IgD-negative memory B cell (primary cell): ENCODE data around the gene POU2F1. TPM values are rescaled to one million over a fixed set of nuclear protein-coding genes. Genes with fewer than 3 reads are reported as not detected.
A peak's percentile ranks its signal among the peaks of the same experiment; 100 is the strongest.

Experiments
- H3K27ac Mint-ChIP-seq, 3 donors: one replicate each; pipeline ENCODE4 v1.8.0; 2020 to 2022; ENCODE audit warnings: mild to moderate bottlenecking in 3 of 3, mixed read lengths in 3 of 3, moderate library complexity in 1 of 3
- H3K27me3 Mint-ChIP-seq: one replicate; pipeline ENCODE4 v1.8.0; 2021; ENCODE audit warnings: mixed read lengths
- H3K36me3 Mint-ChIP-seq: one replicate; pipeline ENCODE4 v1.8.0; 2020; ENCODE audit warnings: mild to moderate bottlenecking, mixed read lengths
- H3K4me1 Mint-ChIP-seq, 3 donors: one replicate each; pipeline ENCODE4 v1.8.0; 2020 to 2022; ENCODE audit warnings: mixed read lengths in 3 of 3, mild to moderate bottlenecking in 1 of 3
- H3K4me3 Mint-ChIP-seq, 4 donors: one replicate each; pipeline ENCODE4 v1.8.0; 2020 to 2022; ENCODE audit warnings: mild to moderate bottlenecking in 4 of 4, mixed read lengths in 4 of 4, moderate library complexity in 3 of 4
- H3K9me3 Mint-ChIP-seq, 3 donors: one replicate each; pipeline ENCODE4 v1.8.0; 2020 to 2021; ENCODE audit warnings: mixed read lengths in 3 of 3, mild to moderate bottlenecking in 1 of 3
- polyA plus RNA-seq: library from polyadenylated mRNA; unstranded; fragments of 300-500 nt; fragmentation: Illumina TruSeq; gene quantifications from one replicate; pipeline ENCODE4 v1.2.3, GENCODE V29; 2021

Gene POU2F1
- polyA plus RNA-seq, 1 donor from 2014 or later = 20.4 TPM

- Mint-ChIP-seq H3K36me3 (no peaks in the 10 kb centered on the region), H3K27me3 (no peaks in the 10 kb centered on the region), H3K27ac (no peak overlapping the region), H3K4me3 (peak overlapping the region in 2 of 4 donors; percentile 73 to 74), H3K4me1 (peaks cover 3 to 9% (median 6%) of the 10 kb centered on the region in 3 donors), H3K9me3 (peaks cover 0 to 2% (median 0%) of the 10 kb centered on the region in 3 donors)
Observed at GRCh38 chr1:167453123-167453522, 232.4 kb downstream of the POU2F1 start.

GRCh38 chr1:167454304-167454893 is 233.7 kb downstream of the POU2F1 start:
- peak overlapping the region in 1 of 3 donors; percentile 70 for H3K27ac Mint-ChIP-seq
- peaks cover 0 to 2% (median 0%) of the 10 kb centered on the region in 3 donors for H3K9me3 Mint-ChIP-seq
- H3K4me1 Mint-ChIP-seq = peaks cover 3 to 9% (median 5%) of the 10 kb centered on the region in 3 donors
- no peaks in the 10 kb centered on the region for H3K27me3 Mint-ChIP-seq
- peak overlapping the region; percentile 78 to 86 (median 81) for H3K4me3 Mint-ChIP-seq
- H3K36me3 Mint-ChIP-seq = no peaks in the 10 kb centered on the region

- H3K4me1 Mint-ChIP-seq = peaks cover 3 to 9% (median 5%) of the 10 kb centered on the region in 3 donors
- peak overlapping the region; percentile 82 to 95 (median 86) for H3K4me3 Mint-ChIP-seq
- H3K36me3 Mint-ChIP-seq = no peaks in the 10 kb centered on the region
Observed at GRCh38 chr1:167454894-167455785, 234.5 kb downstream of the POU2F1 start.

GRCh38 chr1:167455786-167456446 is 235.2 kb downstream of the POU2F1 start:
- peaks cover 0 to 7% (median under 1%) of the 10 kb centered on the region in 3 donors for H3K4me1 Mint-ChIP-seq
- H3K27me3 Mint-ChIP-seq = no peaks in the 10 kb centered on the region
- no peaks in the 10 kb centered on the region for H3K36me3 Mint-ChIP-seq
- peaks cover 0 to 2% (median 0%) of the 10 kb centered on the region in 3 donors for H3K9me3 Mint-ChIP-seq
- H3K4me3 Mint-ChIP-seq = peak overlapping the region; percentile 82 to 95 (median 86)
- peak overlapping the region; percentile 31 to 93 (median 66) for H3K27ac Mint-ChIP-seq

More at GRCh38 chr1:167454894-167455785, 234.5 kb downstream of the POU2F1 start:
- Mint-ChIP-seq H3K9me3 (peaks cover 0 to 2% (median 0%) of the 10 kb centered on the region in 3 donors), H3K27me3 (no peaks in the 10 kb centered on the region), H3K27ac (peak overlapping the region in 2 of 3 donors; percentile 66 to 70)

- H3K4me1 Mint-ChIP-seq = peaks cover 0 to 7% (median 0%) of the 10 kb centered on the region in 3 donors
- peak overlapping the region; percentile 7 to 95 (median 83) for H3K4me3 Mint-ChIP-seq
- H3K36me3 Mint-ChIP-seq = no peaks in the 10 kb centered on the region
- H3K27ac Mint-ChIP-seq = peak overlapping the region in 1 of 3 donors; percentile 93
- peaks cover 2% of the 10 kb centered on the region for H3K27me3 Mint-ChIP-seq
- H3K9me3 Mint-ChIP-seq = peaks cover 0 to 2% (median 0%) of the 10 kb centered on the region in 3 donors
Observed at GRCh38 chr1:167456524-167456923, 235.8 kb downstream of the POU2F1 start.

GRCh38 chr1:167456926-167457325 is 236.2 kb downstream of the POU2F1 start:
- Mint-ChIP-seq H3K9me3 (peaks cover 0 to 2% (median 0%) of the 10 kb centered on the region in 3 donors), H3K27me3 (peaks cover 2% of the 10 kb centered on the region), H3K4me3 (peak overlapping the region in 3 of 4 donors; percentile 40 to 84 (median 82)), H3K4me1 (peaks cover 0 to 7% (median 0%) of the 10 kb centered on the region in 3 donors), H3K27ac (peak overlapping the region in 1 of 3 donors; percentile 93), H3K36me3 (no peaks in the 10 kb centered on the region)

- peaks cover 0 to 2% (median 0%) of the 10 kb centered on the region in 3 donors for H3K9me3 Mint-ChIP-seq
- peak overlapping the region in 3 of 4 donors; percentile 2 to 67 (median 9) for H3K4me3 Mint-ChIP-seq
- peaks cover 4% of the 10 kb centered on the region for H3K27me3 Mint-ChIP-seq
- peak overlapping the region in 1 of 3 donors; percentile 39 for H3K27ac Mint-ChIP-seq
- H3K4me1 Mint-ChIP-seq = peaks cover 0 to 7% (median 0%) of the 10 kb centered on the region in 3 donors
- no peaks in the 10 kb centered on the region for H3K36me3 Mint-ChIP-seq
Observed at GRCh38 chr1:167457936-167458584, 237.4 kb downstream of the POU2F1 start.

GRCh38 chr1:167460836-167461235 is 240.2 kb downstream of the POU2F1 start:
- peaks cover 0 to 2% (median 0%) of the 10 kb centered on the region in 3 donors for H3K9me3 Mint-ChIP-seq
- H3K36me3 Mint-ChIP-seq = no peaks in the 10 kb centered on the region
- peak overlapping the region in 1 of 3 donors; percentile 62 for H3K27ac Mint-ChIP-seq
- peaks cover 4% of the 10 kb centered on the region for H3K27me3 Mint-ChIP-seq
- peaks cover 0 to 4% (median 0%) of the 10 kb centered on the region in 3 donors for H3K4me1 Mint-ChIP-seq
- H3K4me3 Mint-ChIP-seq = no peak overlapping the region

GRCh38 chr1:167462341-167462740 is 241.7 kb downstream of the POU2F1 start:
- H3K36me3 Mint-ChIP-seq = no peaks in the 10 kb centered on the region

GRCh38 chr1:167463080-167463479 is 242.4 kb downstream of the POU2F1 start:
- Mint-ChIP-seq H3K36me3 (no peaks in the 10 kb centered on the region), H3K27me3 (peaks cover 6% of the 10 kb centered on the region), H3K9me3 (no peaks in the 10 kb centered on the region), H3K27ac (peak overlapping the region in 1 of 3 donors; percentile 51), H3K4me1 (no peaks in the 10 kb centered on the region), H3K4me3 (no peak overlapping the region)

More at GRCh38 chr1:167462341-167462740, 241.7 kb downstream of the POU2F1 start:
- peaks cover 0 to 2% (median 0%) of the 10 kb centered on the region in 3 donors for H3K9me3 Mint-ChIP-seq
- H3K4me1 Mint-ChIP-seq = no peaks in the 10 kb centered on the region
- H3K4me3 Mint-ChIP-seq = no peak overlapping the region
- peaks cover 6% of the 10 kb centered on the region for H3K27me3 Mint-ChIP-seq
- H3K27ac Mint-ChIP-seq = no peak overlapping the region

GRCh38 chr1:167463875-167464575 is 243.3 kb downstream of the POU2F1 start:
- Mint-ChIP-seq H3K27ac (no peak overlapping the region), H3K27me3 (peaks cover 6% of the 10 kb centered on the region), H3K4me3 (no peak overlapping the region)

GRCh38 chr1:167465018-167465417 is 244.3 kb downstream of the POU2F1 start:
- H3K4me1 Mint-ChIP-seq = no peaks in the 10 kb centered on the region
- no peak overlapping the region for H3K4me3 Mint-ChIP-seq
- H3K9me3 Mint-ChIP-seq = no peaks in the 10 kb centered on the region
- H3K27me3 Mint-ChIP-seq = peaks cover 6% of the 10 kb centered on the region
- H3K36me3 Mint-ChIP-seq = no peaks in the 10 kb centered on the region
- no peak overlapping the region for H3K27ac Mint-ChIP-seq

More at GRCh38 chr1:167463875-167464575, 243.3 kb downstream of the POU2F1 start:
- Mint-ChIP-seq H3K4me1 (no peaks in the 10 kb centered on the region), H3K9me3 (no peaks in the 10 kb centered on the region), H3K36me3 (no peaks in the 10 kb centered on the region)

GRCh38 chr1:167465743-167466142 is 245.1 kb downstream of the POU2F1 start:
- peaks cover 6% of the 10 kb centered on the region for H3K27me3 Mint-ChIP-seq
- H3K4me1 Mint-ChIP-seq = no peaks in the 10 kb centered on the region
- no peak overlapping the region for H3K27ac Mint-ChIP-seq
- H3K4me3 Mint-ChIP-seq = no peak overlapping the region
- no peaks in the 10 kb centered on the region for H3K36me3 Mint-ChIP-seq
- H3K9me3 Mint-ChIP-seq = no peaks in the 10 kb centered on the region
